ENCODE data around the gene TUBA1A. TPM values are rescaled to one million over a fixed set of nuclear protein-coding genes. Genes with fewer than 3 reads are reported as not detected.
A peak's percentile ranks its signal among the peaks of the same experiment; 100 is the strongest.

TUBA1A gene
- total RNA-seq, result 285 TPM

- Histone ChIP-seq H3K4me1 (ENCODE audit: insufficient read depth, low read length) (peaks cover 20% of the 10 kb centered on the region), H3K4me3 (ENCODE audit: low read length) (peak within 1 kb of the TSS; percentile 95)
These were observed at the start of gene TUBA1A for GRCh38 chr12:49188916-49189367. TSS of gene TUBA1A (minus strand) at chr12:49189080. CDS start at chr12:49188979, 101 bp downstream.

GRCh38 chr12:49236423-49236822, 47.5 kb upstream of the TUBA1A start:
- H3K4me1 ChIP-seq (ENCODE audit: insufficient read depth, low read length), result peaks cover 33% of the 10 kb centered on the region
- H3K27me3 ChIP-seq (ENCODE audit: insufficient read depth, low read length), result no peaks in the 10 kb centered on the region
- H3K4me3 ChIP-seq (ENCODE audit: low read length), result no peak overlapping the region
- H3K9me3 ChIP-seq (ENCODE audit: low read depth, low read length), result no peaks in the 10 kb centered on the region

More at GRCh38 chr12:49188916-49189367, at the start of gene TUBA1A:
- Histone ChIP-seq H3K9me3 (ENCODE audit: low read depth, low read length) (no peaks in the 10 kb centered on the region), H3K27me3 (ENCODE audit: insufficient read depth, low read length) (no peaks in the 10 kb centered on the region)

DNA sequence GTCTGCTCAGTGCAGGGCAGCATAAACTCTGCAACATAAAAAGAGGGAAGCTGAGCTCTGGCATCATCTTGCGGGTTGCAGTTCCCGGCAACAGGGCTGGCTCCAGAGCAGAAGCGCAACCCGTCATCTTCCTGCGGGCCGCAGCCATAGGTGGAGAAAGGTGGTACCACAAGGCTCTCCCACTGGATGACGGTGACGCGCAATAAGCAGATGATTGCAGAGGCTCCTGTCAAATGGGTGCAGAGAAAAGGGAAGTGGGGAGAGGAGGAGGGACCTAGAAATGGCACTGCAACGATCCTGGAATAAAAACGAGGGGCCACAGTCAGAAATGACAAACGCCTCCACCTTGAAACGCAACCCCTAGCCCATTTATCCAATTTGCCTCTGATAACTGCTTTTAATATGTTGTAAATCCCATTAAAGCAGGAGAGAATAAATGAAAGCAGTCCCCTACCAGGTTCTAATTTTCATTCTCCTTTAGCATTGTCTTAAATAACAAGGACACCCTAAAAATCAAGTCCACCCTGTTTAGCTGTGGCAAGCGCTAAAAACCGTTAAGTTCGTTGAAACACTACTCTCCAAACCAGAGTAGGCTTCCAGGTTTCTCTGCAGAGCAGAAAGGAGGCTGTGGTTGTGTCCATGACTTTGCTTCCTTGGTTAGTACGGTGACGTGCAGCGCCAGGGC, 45.1 kb upstream of the TUBA1A start:
- Histone ChIP-seq H3K9me3 (ENCODE audit: low read depth, low read length) (no peaks in the 10 kb centered on the region), H3K4me3 (ENCODE audit: low read length) (peak overlapping the region; percentile 59), H3K27me3 (ENCODE audit: insufficient read depth, low read length) (no peaks in the 10 kb centered on the region), H3K4me1 (ENCODE audit: insufficient read depth, low read length) (peaks cover 48% of the 10 kb centered on the region)

- Histone ChIP-seq H3K27me3 (ENCODE audit: insufficient read depth, low read length) (no peaks in the 10 kb centered on the region), H3K4me3 (ENCODE audit: low read length) (peak overlapping the region; percentile 4), H3K4me1 (ENCODE audit: insufficient read depth, low read length) (peaks cover 48% of the 10 kb centered on the region), H3K9me3 (ENCODE audit: low read depth, low read length) (no peaks in the 10 kb centered on the region)
These were observed 44.3 kb upstream of the TUBA1A start for GRCh38 chr12:49232940-49233841.

- Histone ChIP-seq H3K27me3 (ENCODE audit: insufficient read depth, low read length) (no peaks in the 10 kb centered on the region), H3K9me3 (ENCODE audit: low read depth, low read length) (no peaks in the 10 kb centered on the region), H3K4me3 (ENCODE audit: low read length) (no peak overlapping the region), H3K4me1 (ENCODE audit: insufficient read depth, low read length) (peaks cover 48% of the 10 kb centered on the region)
These were observed 43.2 kb upstream of the TUBA1A start for GRCh38 chr12:49231878-49232655.

GRCh38 chr12:49230805-49231194, 41.9 kb upstream of the TUBA1A start:
- Histone ChIP-seq H3K4me1 (ENCODE audit: insufficient read depth, low read length) (peaks cover 49% of the 10 kb centered on the region), H3K9me3 (ENCODE audit: low read depth, low read length) (no peaks in the 10 kb centered on the region), H3K4me3 (ENCODE audit: low read length) (no peak overlapping the region), H3K27me3 (ENCODE audit: insufficient read depth, low read length) (no peaks in the 10 kb centered on the region)

DNA sequence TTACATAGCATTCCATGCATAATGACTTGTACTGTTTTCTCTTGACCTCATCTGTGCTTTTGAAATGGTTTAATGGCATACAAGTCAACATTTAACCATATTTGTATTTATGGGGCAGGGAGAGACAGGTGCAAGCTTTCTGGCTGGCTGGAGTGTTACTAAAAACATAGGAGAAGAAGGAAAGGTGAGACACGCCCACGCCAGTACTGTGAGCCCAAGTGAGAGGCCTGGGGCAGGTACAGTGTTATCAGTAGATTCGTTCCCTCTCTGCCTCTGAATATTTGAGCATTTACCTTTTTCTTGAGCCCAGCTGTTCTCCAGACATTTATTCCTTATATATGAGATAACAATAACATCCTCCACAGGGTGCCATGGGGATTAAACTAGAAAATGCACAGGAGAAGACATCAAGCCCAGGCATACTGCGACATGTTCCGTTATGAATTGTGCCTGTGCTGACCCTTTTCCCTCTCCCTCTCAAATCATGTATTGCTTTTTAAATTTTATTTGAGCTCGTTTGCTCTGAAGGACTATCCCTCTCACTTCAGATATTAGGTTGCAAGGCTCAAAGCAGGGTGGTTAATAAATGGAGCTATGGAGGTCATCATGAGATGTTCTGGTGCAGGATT, 41.4 kb upstream of the TUBA1A start:
- no peaks in the 10 kb centered on the region for H3K27me3 ChIP-seq (ENCODE audit: insufficient read depth, low read length)
- no peak overlapping the region for H3K4me3 ChIP-seq (ENCODE audit: low read length)
- H3K9me3 ChIP-seq (ENCODE audit: low read depth, low read length), result no peaks in the 10 kb centered on the region
- peaks cover 52% of the 10 kb centered on the region for H3K4me1 ChIP-seq (ENCODE audit: insufficient read depth, low read length)

- Histone ChIP-seq H3K9me3 (ENCODE audit: low read depth, low read length) (no peaks in the 10 kb centered on the region), H3K27me3 (ENCODE audit: insufficient read depth, low read length) (no peaks in the 10 kb centered on the region), H3K4me3 (ENCODE audit: low read length) (no peak overlapping the region), H3K4me1 (ENCODE audit: insufficient read depth, low read length) (peaks cover 60% of the 10 kb centered on the region)
These were observed 39.8 kb upstream of the TUBA1A start for GRCh38 chr12:49228653-49229052.

DNA sequence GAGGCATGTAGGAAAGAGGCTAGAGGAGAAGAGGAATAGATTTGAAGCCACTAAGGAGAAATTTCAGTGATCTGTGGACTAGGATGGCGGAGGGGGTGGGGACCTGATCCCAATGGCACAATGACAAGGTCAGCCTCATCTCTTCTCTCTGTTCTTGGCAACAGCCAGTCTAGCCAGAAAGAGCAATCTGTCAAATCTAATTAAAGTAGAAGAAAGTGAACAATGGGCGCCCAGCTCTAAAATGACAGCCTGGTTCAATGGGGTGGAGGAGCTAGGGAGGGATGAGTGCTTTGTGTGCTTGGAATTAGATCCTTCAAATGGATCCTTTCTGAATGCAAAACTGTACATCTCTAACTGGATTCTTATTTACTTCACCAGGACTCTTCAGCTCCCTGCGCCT, 38.8 kb upstream of the TUBA1A start:
- peaks cover 60% of the 10 kb centered on the region for H3K4me1 ChIP-seq (ENCODE audit: insufficient read depth, low read length)
- no peak overlapping the region for H3K4me3 ChIP-seq (ENCODE audit: low read length)
- H3K9me3 ChIP-seq (ENCODE audit: low read depth, low read length), result no peaks in the 10 kb centered on the region
- H3K27me3 ChIP-seq (ENCODE audit: insufficient read depth, low read length), result no peaks in the 10 kb centered on the region

DNA sequence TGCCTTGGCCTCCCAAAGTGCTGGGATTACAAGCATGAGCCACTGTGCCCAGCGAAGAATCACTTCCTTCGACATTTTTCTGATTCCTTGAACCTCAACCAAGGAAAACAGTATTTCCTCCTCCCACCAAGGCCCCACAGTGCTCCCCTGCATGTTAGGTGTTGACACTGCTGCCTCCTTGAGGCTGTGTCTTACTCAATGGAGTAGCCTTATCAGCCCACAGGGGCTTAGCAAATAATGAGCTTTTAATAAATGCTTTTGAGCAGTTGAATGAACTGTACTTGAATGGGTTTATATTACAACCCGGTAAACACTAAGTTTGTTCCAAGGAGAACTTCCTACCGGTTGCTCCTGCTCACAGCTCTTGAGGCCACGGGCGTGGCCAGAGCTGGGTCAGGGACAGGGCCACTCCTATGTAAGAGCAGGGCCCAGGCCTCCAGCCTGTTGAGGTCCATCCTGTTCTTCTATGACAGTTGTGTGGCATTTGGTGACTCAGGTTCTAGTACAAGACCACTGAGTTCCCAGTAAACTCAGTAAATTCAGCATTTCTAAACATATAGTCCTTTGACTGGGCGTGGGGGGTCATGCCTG, 36.8 kb upstream of the TUBA1A start:
- peaks cover 62% of the 10 kb centered on the region for H3K4me1 ChIP-seq (ENCODE audit: insufficient read depth, low read length)
- no peaks in the 10 kb centered on the region for H3K9me3 ChIP-seq (ENCODE audit: low read depth, low read length)
- H3K27me3 ChIP-seq (ENCODE audit: insufficient read depth, low read length), result no peaks in the 10 kb centered on the region
- no peak overlapping the region for H3K4me3 ChIP-seq (ENCODE audit: low read length)

DNA sequence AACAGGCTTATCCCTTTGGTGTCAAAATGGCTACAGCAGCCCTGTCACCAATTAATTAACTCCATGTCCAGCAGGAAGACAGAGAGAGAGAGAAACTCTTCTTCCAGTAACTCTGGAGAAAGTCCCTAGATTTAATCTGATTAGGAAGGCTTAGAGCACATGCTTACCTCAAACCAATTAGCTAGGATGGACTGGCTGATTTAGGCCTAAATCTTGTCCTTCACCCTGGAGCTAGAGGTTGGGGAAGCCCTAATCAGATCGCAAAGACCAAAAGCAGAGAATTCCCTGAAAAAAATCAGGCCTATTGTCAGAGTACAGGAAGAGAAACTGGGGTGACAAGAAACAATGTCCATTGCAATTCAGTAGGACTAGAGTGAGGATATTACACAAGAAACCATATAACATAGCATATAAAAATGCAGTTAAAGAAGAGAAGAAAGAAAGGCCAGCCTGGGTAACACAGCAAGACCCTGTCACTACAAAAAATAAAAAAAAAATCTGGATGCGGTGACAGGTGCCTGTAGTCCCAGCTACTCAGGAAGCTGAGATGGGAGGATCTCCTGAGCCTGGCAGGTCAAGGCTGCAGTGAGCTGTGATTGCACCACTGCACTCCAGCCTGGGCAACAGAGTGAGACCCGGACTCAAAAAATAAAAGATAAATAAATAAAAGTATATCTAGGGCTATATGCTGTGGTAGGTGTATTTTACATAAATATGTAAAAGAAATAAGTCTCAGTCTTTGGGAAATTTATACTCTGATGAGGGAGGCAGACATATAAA, 34.9 kb upstream of the TUBA1A start:
- Histone ChIP-seq H3K9me3 (ENCODE audit: low read depth, low read length) (no peaks in the 10 kb centered on the region), H3K27me3 (ENCODE audit: insufficient read depth, low read length) (no peaks in the 10 kb centered on the region), H3K4me3 (ENCODE audit: low read length) (no peak overlapping the region), H3K4me1 (ENCODE audit: insufficient read depth, low read length) (peaks cover 69% of the 10 kb centered on the region)

DNA sequence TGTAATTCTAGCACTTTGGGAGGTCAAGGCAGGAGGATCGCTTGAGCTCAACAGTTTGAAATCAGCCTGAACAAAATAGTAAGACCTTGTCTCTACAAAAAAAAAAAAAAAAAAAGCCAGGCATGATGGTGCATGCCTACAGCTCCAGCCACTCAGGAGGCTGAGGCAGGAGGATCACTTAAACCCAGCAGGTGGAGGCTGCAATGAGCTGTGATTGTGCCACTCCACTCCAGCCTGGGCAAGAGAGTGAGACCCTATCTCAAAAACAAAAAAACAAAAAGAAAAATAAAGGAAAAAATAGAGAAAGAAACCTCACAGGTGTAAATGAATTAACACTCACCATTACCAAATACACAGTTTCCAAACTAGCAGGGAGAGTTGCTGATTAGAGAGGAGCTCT, 34.2 kb upstream of the TUBA1A start:
- no peaks in the 10 kb centered on the region for H3K27me3 ChIP-seq (ENCODE audit: insufficient read depth, low read length)
- no peak overlapping the region for H3K4me3 ChIP-seq (ENCODE audit: low read length)
- H3K9me3 ChIP-seq (ENCODE audit: low read depth, low read length), result no peaks in the 10 kb centered on the region
- H3K4me1 ChIP-seq (ENCODE audit: insufficient read depth, low read length), result peaks cover 74% of the 10 kb centered on the region

GRCh38 chr12:49220972-49221371, 32.1 kb upstream of the TUBA1A start:
- H3K4me1 ChIP-seq (ENCODE audit: insufficient read depth, low read length), result peaks cover 74% of the 10 kb centered on the region
- no peaks in the 10 kb centered on the region for H3K27me3 ChIP-seq (ENCODE audit: insufficient read depth, low read length)
- no peaks in the 10 kb centered on the region for H3K9me3 ChIP-seq (ENCODE audit: low read depth, low read length)
- H3K4me3 ChIP-seq (ENCODE audit: low read length), result no peak overlapping the region

Data from mononuclear cell (primary cell).